Activated CD4-positive, alpha-beta T cell treated with anti-CD3 and anti-CD28 coated beads, Interleukin-2, amount 50 U/mL, for 16 hours (primary cell): ENCODE data around the gene EFHD1.
"Not testable (repeated sequence)": the region's sequence is repeated elsewhere in the genome, so short reads cannot be mapped to it uniquely, and the experiment has no call there.

Experiments used
- DNase-seq: peaks from one replicate; pipeline ENCODE4 v3.0.0-alpha.2; 2020

Gene EFHD1

GRCh38 chr2:232621186-232621585 is 12.2 kb upstream of the EFHD1 start:
- DNase-seq = no peak

- DNase-seq = no peak
Observed at GRCh38 chr2:232622563-232622962, 10.8 kb upstream of the EFHD1 start.

DNA sequence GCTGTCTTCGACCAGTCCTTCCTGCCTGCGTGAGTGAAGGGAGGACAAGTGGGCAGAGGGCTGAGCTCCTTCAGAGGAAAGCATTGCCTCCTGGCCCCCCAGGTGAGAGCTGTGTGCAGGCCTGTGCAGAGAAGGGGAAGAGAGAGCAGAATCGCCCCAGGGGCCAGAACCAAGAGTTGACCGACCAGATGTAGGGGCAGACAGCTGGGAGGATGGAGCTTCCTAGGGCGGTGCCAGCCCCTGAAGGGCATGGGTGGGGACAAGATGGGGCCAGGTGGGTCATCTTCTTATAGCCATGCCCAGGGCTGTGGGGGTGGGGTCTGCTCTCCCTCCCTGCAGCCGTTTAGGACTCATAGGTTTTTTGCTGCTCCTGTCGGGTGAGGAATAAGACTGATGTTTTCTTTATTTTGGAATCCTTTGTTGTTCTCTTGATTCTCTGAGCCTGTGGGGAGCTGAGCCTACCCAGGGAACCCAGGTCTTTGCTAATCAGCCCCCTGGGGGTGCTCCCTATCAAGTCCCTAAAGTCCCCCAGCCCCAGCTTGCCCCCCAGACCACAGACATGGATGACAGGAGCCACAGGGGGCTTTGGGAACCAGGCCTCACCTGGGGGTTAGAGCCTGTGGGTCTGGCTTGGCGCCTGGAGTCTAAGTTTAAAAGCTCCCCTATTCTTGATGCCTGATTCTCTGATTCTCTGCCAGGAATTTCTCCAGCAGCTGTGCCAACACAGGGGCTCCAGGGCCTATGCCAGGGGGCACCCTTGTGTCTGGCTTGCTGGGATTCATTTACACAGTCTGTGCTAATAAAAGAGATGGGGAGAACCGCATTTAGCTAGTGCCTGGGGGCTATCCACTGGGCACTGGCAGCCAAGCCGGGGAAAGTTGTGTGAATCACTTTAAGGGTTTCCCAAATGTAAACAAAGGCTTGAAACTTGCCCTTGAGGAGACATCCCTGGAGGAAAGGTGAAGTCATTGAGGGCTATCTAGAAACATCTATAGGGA is 9.3 kb upstream of the EFHD1 start:
- no peak for DNase-seq

GRCh38 chr2:232626584-232626983 is 6.8 kb upstream of the EFHD1 start:
- DNase-seq = no peak

- no peak for DNase-seq
Observed at GRCh38 chr2:232628466-232629128, 4.8 kb upstream of the EFHD1 start.

- DNase-seq = no peak
Observed at GRCh38 chr2:232629129-232629475, 4.3 kb upstream of the EFHD1 start.

DNA sequence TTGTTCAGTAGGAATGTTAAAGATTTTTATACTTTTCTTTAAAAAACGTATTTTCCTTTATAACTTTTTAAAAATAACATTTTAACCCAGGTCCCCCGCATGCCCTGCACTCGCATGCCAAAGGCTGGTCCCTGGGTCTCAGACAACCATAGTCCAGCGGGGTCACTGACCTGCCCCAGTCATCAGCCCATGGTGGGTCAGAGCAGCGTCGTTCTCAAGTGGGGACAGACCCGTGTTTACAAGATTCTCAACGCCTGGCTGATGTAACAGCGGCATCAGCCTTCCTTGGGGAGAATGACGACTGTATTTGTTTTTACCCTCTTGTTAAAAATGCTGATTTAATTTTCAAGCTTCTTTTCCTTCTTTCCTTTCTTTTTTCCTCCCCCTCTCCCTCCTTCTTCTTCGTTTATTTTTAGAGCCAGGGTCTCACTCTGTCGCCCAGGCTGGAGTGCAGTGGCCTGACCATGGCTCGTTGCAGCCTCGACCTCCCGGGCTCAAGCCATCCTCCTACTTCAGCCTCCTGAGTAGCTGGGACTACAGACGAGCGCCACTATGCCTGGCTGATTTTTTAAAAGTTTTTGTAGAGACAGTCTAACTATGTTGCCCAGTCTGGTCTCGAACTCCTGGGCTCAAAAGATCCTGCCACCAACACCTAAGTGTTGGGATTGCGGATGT is 1.0 kb upstream of the EFHD1 start:
- DNase-seq = no peak

DNA sequence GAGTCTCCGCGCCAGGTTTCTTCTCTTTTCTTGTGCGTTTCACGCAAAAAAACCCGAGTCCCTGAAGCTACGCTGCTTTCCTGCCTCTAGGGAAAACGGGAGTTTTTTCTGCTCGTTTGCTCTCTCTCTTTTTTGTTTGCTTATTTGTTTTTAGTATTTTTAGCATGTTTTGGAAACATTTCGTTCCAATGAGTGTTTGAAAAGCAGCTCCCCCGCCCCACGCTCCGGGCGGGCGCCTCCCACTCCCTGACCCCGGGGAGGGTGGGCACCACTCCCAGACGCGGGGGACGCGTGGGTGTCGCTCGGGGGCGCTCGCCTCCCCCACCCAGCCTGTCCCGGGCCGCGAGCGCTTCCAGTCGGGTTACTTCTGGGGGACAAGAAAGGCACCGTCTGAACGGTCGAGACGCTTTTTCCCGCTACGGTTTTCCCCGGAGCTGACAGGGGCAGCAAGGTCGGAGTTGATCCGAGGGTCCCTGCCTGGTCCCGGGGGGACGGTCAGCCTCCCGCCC is 446 bp upstream of the EFHD1 start:
- DNase-seq = no peak

- DNase-seq = no peak
Observed at GRCh38 chr2:232634206-232635150, 1.1 kb downstream of the EFHD1 start.

GRCh38 chr2:232635376-232635775 is 2.0 kb downstream of the EFHD1 start:
- not testable (repeated sequence) for DNase-seq

DNA sequence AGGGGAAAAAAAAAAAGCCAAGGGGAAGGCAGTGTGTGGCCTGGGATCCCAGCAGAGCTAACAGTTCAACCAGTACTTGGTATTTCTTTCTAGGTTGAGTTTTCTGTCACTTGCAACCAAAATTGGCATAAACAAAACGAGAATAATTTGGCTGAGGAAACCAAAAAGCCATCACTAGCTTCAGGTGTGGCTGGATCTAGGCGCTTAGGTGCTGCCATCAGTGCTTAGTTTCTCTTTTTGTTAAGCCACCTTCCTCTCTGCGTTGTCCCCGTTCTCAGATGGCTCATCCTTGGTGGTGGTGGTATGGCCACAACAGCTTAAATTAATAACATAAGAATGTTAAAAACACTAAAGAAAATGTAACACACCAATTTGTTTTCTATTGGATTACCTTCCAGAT is 2.4 kb downstream of the EFHD1 start:
- DNase-seq = no peak

DNA sequence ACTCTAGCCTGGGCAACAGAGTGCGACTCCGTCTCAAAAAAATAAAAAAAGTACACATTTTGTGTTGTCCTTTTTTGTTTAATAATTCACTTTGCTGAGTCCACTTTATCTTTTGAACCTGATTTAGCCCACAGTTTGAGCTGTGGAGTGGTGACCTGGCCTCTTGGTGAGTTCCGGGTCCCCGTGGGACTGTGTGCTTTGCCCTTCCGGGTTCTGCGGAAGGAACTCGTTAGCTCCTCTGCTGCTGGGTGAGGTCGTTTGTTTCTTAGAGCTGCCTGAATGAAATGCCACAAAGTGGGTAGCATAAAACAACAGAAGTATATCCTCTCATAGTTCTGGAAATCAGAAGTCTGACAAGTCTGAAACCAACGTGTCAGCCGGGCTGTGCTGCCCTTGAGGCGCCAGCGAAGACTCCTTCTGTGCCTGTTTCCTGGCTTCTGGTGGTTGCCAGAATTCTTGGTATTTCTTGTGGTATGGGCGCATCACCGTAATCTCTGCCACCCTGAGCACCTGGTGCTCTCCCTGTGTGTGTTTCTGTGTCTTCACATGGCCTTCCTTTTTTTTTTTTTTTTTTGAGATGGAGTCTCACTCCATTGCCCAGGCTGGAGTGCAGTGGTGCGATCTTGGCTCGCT is 3.5 kb downstream of the EFHD1 start:
- no peak for DNase-seq

- DNase-seq = no peak
Observed at GRCh38 chr2:232637866-232638583, 4.6 kb downstream of the EFHD1 start.

GRCh38 chr2:232641153-232641848 is 7.9 kb downstream of the EFHD1 start:
- DNase-seq = no peak

DNA sequence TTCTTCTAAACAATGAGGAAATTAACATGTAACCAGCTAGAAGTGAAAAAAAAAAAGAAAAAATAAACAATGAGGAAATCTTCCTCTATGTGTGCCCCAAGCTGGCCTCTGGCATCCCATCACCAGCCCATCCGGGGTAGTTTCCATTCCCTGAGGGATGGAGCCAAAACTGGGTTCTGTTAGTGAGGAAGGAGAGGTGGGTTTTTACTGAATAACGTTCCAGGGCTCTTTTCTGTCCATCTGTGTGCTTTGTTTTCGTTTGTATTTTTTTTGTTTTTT is 9.7 kb downstream of the EFHD1 start:
- no peak for DNase-seq

GRCh38 chr2:232643813-232644347 is 10.5 kb downstream of the EFHD1 start:
- no peak for DNase-seq

DNA sequence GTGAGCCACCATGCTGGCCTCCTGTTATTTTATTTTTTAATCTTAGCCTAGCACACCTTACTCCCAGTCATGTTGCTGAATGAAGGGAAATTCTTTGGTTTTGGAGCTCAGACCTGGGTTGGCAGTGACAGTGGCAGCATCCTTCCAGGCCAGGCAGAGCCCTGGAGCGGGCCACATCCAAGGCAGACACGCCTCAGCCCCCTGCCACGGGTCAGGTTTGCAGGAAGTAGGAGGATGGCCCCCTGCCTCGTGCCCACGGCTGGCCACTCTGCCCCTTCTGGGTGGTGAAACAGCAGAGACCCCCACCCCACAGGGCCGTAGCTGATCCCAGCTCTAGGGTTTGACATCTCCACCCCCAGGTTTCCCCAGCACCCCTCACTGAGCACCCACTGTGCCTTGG is 11.7 kb downstream of the EFHD1 start:
- no peak for DNase-seq

DNA sequence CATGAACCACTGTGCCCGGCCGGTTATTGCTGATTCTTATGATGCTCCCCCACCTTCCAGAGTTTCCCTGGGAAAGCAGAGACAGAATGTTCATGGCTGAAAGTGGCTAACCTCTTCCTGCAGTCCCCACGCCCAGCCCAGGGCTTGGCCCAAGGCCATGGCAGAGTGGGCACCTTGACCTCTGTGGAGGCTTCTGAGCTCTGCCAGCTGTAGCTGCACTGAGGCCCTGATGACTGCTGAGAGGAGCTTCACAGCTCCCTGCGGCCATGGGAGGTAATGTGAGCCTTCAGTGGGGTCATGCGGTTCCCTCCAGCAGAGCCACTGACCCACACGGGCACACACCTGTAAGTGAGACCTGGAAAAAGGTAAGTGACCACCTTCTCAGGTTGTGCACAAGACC is 13.3 kb downstream of the EFHD1 start:
- DNase-seq = no peak

GRCh38 chr2:232647261-232647660 is 13.9 kb downstream of the EFHD1 start:
- no peak for DNase-seq

DNA sequence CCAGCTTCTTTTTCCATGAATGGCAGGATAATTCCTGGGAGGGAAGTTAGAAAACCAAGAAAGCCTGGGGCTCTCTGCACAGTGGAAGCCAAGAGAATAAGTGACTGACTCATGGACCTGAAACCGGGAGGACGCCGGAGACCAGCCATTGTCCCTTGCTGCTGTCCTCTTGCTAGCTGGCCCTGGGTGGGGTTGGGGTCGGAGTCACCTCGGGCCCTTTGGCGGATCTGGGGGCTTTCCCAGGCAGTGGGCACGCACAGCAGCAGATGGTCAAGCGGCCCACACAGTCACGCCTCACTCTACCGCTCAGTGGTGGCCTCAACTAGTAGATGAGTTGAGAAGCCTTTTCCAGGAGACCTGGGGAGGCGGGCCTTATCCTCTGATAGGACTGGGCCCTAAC is 15.6 kb downstream of the EFHD1 start:
- no peak for DNase-seq

- DNase-seq = no peak
Observed at GRCh38 chr2:232652505-232652851, 19.1 kb downstream of the EFHD1 start.
